ENCODE measurements around the gene RHOT1. TPM values are rescaled to one million over a fixed set of nuclear protein-coding genes. Genes with fewer than 3 reads are reported as not detected.

Gene RHOT1
- total and polyA plus RNA-seq, 2 donors (not counting 3 experiments of a cell fraction or from before 2014, with no cell fraction given): 23.5 to 28.8 TPM

DNA sequence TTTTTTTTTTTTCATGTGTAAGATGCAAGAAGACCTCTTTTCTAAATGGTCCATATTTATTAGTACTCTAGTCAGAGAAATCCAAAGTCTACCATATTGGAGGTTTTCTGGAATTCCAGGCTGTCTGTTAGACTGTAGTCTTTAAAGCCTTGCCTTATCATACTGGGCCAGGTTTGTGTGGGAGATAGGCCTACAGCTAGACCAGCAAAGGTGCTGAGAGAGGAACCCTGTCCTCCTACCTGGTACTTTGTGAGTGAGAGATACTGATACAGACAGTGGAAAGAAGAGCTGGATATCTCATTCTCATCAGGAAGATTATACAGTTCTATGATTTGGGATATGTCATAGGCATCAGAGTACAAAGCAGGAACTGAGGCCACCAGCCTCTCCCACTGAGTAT, 8.1 kb downstream of the RHOT1 start:
- ChIA-PET CTCF (interaction anchor here (1.0 to 2.3 kb wide), 2 partner anchors 9 to 12 kb away, joined by 3 to 8 read pairs; no protein-coding TSS in a partner anchor), POLR2A (no interaction called here)
- Histone ChIP-seq H3K79me2 (ENCODE audit: control insufficient read depth, insufficient read depth, low read length) (peaks cover 29% of the 10 kb centered on the region), H3K4me3 (replicated peaks in 1 of 3; ENCODE audit: insufficient read depth in 1 of 3, low read depth in 1 of 3, low read length in 3 of 3) (no peak overlapping the region), H3K4me1 (ENCODE audit: control insufficient read depth, extremely low read depth, insufficient read depth, low read length) (no peaks in the 10 kb centered on the region), H3K36me3 (ENCODE audit: control insufficient read depth in 2 of 2, extremely low read depth in 1 of 2, insufficient read depth in 2 of 2, low read length in 2 of 2) (peaks cover 0 to 1% of the 10 kb centered on the region in 2 experiments), H4K20me1 (replicated peaks; ENCODE audit: control insufficient read depth, extremely low read depth, insufficient read depth, low read length) (no peaks in the 10 kb centered on the region), H3K9me1 (replicated peaks; ENCODE audit: control insufficient read depth, extremely low read depth, insufficient read depth, low read length) (no peaks in the 10 kb centered on the region), H3K27ac (ENCODE audit: insufficient read depth, low read depth, low read length) (no peak overlapping the region), H3K4me2 (ENCODE audit: insufficient read depth, low read length) (no peak overlapping the region), H3K27me3 (ENCODE audit: control insufficient read depth in 2 of 2, insufficient read depth in 2 of 2, low read length in 2 of 2) (no peaks in the 10 kb centered on the region), H3K9ac (replicated peaks; ENCODE audit: extremely low read depth, insufficient read depth, low read length) (no peak overlapping the region), H2AFZ (ENCODE audit: low read depth, low read length) (no peak overlapping the region), H3K9me3 (replicated peaks; ENCODE audit: control insufficient read depth, insufficient read depth, low read length) (no peaks in the 10 kb centered on the region)
- no TSS peak for BruUV-seq (replicated peaks)
- TF ChIP-seq, protein P1, sequence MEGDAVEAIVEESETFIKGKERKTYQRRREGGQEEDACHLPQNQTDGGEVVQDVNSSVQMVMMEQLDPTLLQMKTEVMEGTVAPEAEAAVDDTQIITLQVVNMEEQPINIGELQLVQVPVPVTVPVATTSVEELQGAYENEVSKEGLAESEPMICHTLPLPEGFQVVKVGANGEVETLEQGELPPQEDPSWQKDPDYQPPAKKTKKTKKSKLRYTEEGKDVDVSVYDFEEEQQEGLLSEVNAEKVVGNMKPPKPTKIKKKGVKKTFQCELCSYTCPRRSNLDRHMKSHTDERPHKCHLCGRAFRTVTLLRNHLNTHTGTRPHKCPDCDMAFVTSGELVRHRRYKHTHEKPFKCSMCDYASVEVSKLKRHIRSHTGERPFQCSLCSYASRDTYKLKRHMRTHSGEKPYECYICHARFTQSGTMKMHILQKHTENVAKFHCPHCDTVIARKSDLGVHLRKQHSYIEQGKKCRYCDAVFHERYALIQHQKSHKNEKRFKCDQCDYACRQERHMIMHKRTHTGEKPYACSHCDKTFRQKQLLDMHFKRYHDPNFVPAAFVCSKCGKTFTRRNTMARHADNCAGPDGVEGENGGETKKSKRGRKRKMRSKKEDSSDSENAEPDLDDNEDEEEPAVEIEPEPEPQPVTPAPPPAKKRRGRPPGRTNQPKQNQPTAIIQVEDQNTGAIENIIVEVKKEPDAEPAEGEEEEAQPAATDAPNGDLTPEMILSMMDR (IDR thresholded peaks at IDR 0.05; ENCODE audit: extremely low read depth in 1 of 2, insufficient read depth in 1 of 2, low read depth in 1 of 2, low read length in 2 of 2): no peak
- TF ChIP-seq FOS (IDR thresholded peaks at IDR 0.05; ENCODE audit: borderline replicate concordance, insufficient read depth, low read length): no peak
- TF ChIP-seq POLR2A (IDR thresholded peaks at IDR 0.05; ENCODE audit: low read depth, low read length): no peak
- TF ChIP-seq GATA2 (IDR thresholded peaks at IDR 0.05; ENCODE audit: insufficient read depth, insufficient read length, low read depth, low read length): no peak
- TF ChIP-seq MYC (IDR thresholded peaks at IDR 0.05; ENCODE audit: low read depth, low read length): no peak
- no peak for TF ChIP-seq POLR2AphosphoS5 (IDR thresholded peaks at IDR 0.05; ENCODE audit: insufficient read depth, low read depth, low read length)
- TF ChIP-seq EZH2 (IDR thresholded peaks at IDR 0.05; ENCODE audit: borderline replicate concordance, low read depth, low read length, severe bottlenecking): no peak
- FAIRE-seq (no peak), DNase-seq (ENCODE audit: low read depth, low spot score) (no peak)
- dilution Hi-C loops (cut with MboI; ENCODE audit: extremely low pct_ligation_motif_present, low sequenced_read_pairs) (no loop called here), intact Hi-C loops (cut with micrococcal nuclease) (no loop called here)

All from endothelial cell of umbilical vein (primary cell).